WTC11 (cell line): ENCODE results near the gene VANGL1.

Experiments
- ATF1 ChIP-seq: sonication (generic); formaldehyde crosslinking; IDR thresholded peaks from 2 replicates; pipeline ENCODE4 v1.8.1; 2023; ENCODE audit warnings: mild to moderate bottlenecking, moderate library complexity, missing genetic modification reagents
- ATF2 ChIP-seq: sonication (generic); formaldehyde crosslinking; IDR thresholded peaks from 2 replicates; pipeline ENCODE4 v1.8.1; 2022; ENCODE audit warnings: low read depth, missing genetic modification reagents, borderline replicate concordance
- CTCF ChIP-seq: fragments of 200-600 bp; IDR thresholded peaks from 2 replicates; pipeline ENCODE4 v1.8.0; 2022; ENCODE audit warnings: antibody characterized with exemption
- FOXJ3 ChIP-seq: sonication (generic); formaldehyde crosslinking; IDR thresholded peaks from 2 replicates; pipeline ENCODE4 v1.9.0; 2021; ENCODE audit warnings: missing genetic modification reagents, mild to moderate bottlenecking, borderline replicate concordance
- FOXK1 ChIP-seq: sonication (generic); formaldehyde crosslinking; IDR thresholded peaks from 2 replicates; pipeline ENCODE4 v1.8.0; 2022; ENCODE audit warnings: mild to moderate bottlenecking, moderate library complexity, missing genetic modification reagents
- SMAD4 ChIP-seq: sonication (generic); formaldehyde crosslinking; IDR thresholded peaks from 2 replicates; pipeline ENCODE4 v1.8.0; 2022; ENCODE audit warnings: mild to moderate bottlenecking, missing genetic modification reagents
- SOX15 ChIP-seq: fragments of 250-450 bp; sonication (Bioruptor Pico); IDR thresholded peaks from 2 replicates; pipeline ENCODE4 v1.9.0; 2021; ENCODE audit warnings: mild to moderate bottlenecking
- TCF7 ChIP-seq: sonication (generic); formaldehyde crosslinking; IDR thresholded peaks from 2 replicates; pipeline ENCODE4 v1.8.0; 2022; ENCODE audit warnings: mild to moderate bottlenecking, low read depth, missing genetic modification reagents, moderate library complexity
- USF1 ChIP-seq: sonication (generic); formaldehyde crosslinking; IDR thresholded peaks from 2 replicates; pipeline ENCODE4 v1.8.0; 2022; ENCODE audit warnings: mild to moderate bottlenecking, missing genetic modification reagents
- USF2 ChIP-seq: sonication (generic); formaldehyde crosslinking; IDR thresholded peaks from 2 replicates; pipeline ENCODE4 v1.8.1; 2023; ENCODE audit warnings: mild to moderate bottlenecking, missing genetic modification reagents, moderate library complexity
- ZNF138 ChIP-seq: sonication (generic); formaldehyde crosslinking; conservative IDR thresholded peaks from 2 replicates; pipeline ENCODE4 v1.8.1; 2022; ENCODE audit warnings: mild to moderate bottlenecking, moderate library complexity, missing genetic modification reagents
- ZNF317 ChIP-seq: sonication (generic); formaldehyde crosslinking; IDR thresholded peaks from 2 replicates; pipeline ENCODE4 v1.8.1; 2023; ENCODE audit warnings: low read depth, mild to moderate bottlenecking, moderate library complexity, missing genetic modification reagents, borderline replicate concordance

- TF ChIP-seq CTCF (no peak), TCF7 (CRISPR knock-in tag) (no peak), USF2 (CRISPR knock-in tag) (no peak), SOX15 (CRISPR knock-in tag) (no peak), FOXJ3 (CRISPR knock-in tag) (no peak), ATF2 (no peak), USF1 (CRISPR knock-in tag) (no peak), ZNF317 (no peak), ATF1 (CRISPR knock-in tag) (no peak), SMAD4 (CRISPR knock-in tag) (no peak), FOXK1 (CRISPR knock-in tag) (no peak), ZNF138 (CRISPR knock-in tag) (no peak)
Observed at GRCh38 chr1:115652236-115652788, 10.5 kb downstream of the VANGL1 start.
